Osteoblast (primary cell): ENCODE data around the gene FOXK1. TPM values are rescaled to one million over a fixed set of nuclear protein-coding genes. Genes with fewer than 3 reads are reported as not detected.

ENCODE experiments used
- DNase-seq: peaks from one replicate; pipeline ENCODE4 v3.0.0; 2011; ENCODE audit warnings: low spot score, mixed read lengths; ENCODE audit not compliant: insufficient read length; ENCODE audit errors: missing footprints
- H2AFZ ChIP-seq: 2 replicates; pipeline ENCODE4 v1.6.0; 2011; ENCODE audit warnings: mild to moderate bottlenecking, low read length
- H3K27ac ChIP-seq: 2 replicates; pipeline ENCODE4 v1.5.1; 2011; ENCODE audit warnings: mild to moderate bottlenecking, low read depth, low read length, moderate library complexity
- H3K27me3 ChIP-seq: 2 replicates; pipeline ENCODE4 v1.6.0; 2012; ENCODE audit warnings: mild to moderate bottlenecking, control low read depth, inconsistent platforms, low read length, moderate library complexity; ENCODE audit not compliant: insufficient read depth
- H3K36me3 ChIP-seq: 2 replicates; pipeline ENCODE4 v1.5.1; 2011; ENCODE audit warnings: mild to moderate bottlenecking, low read length, control low read depth, moderate library complexity; ENCODE audit not compliant: insufficient read depth
- H3K4me1 ChIP-seq: 2 replicates; pipeline ENCODE4 v1.5.1; 2011; ENCODE audit warnings: mild to moderate bottlenecking, low read length, control low read depth, moderate library complexity; ENCODE audit not compliant: insufficient read depth
- H3K4me2 ChIP-seq: 2 replicates; pipeline ENCODE4 v1.6.0; 2011; ENCODE audit warnings: mild to moderate bottlenecking, low read length; ENCODE audit not compliant: insufficient read depth
- H3K4me3 ChIP-seq: fragments of 200-600 bp; sonication (generic); 3 replicates; pipeline ENCODE4 v1.5.1; 2012; ENCODE audit warnings: mild to moderate bottlenecking, low read length, inconsistent platforms; ENCODE audit not compliant: insufficient read depth
- H3K79me2 ChIP-seq: 2 replicates; pipeline ENCODE4 v1.6.0; 2012; ENCODE audit warnings: mild to moderate bottlenecking, low read length, control low read depth, inconsistent platforms; ENCODE audit not compliant: insufficient read depth
- H3K9me3 ChIP-seq: 2 replicates; pipeline ENCODE4 v1.5.1; 2011; ENCODE audit warnings: low read depth, low read length, control low read depth
- H4K20me1 ChIP-seq: 2 replicates; pipeline ENCODE4 v1.6.0; 2012; ENCODE audit warnings: mild to moderate bottlenecking, low read length, control low read depth; ENCODE audit not compliant: insufficient read depth
- small RNA-seq: library from RNA; depleted of rRNA; stranded (forward); fragments of <200 nt; gene quantifications from one replicate; pipeline ENCODE3, GENCODE V24; 2012
- total RNA-seq: library from RNA; depleted of rRNA; stranded (reverse); fragments of >200 nt; gene quantifications from 2 replicates; pipeline ENCODE4 v1.2.3, GENCODE V29; 2012
- TF ChIP-seq, protein P1 (sequence below): IDR thresholded peaks from 2 replicates; pipeline ENCODE4 v1.5.1; 2011; ENCODE audit warnings: mild to moderate bottlenecking, low read depth, low read length, moderate library complexity; ENCODE audit errors: extremely low read depth

Gene FOXK1
- total RNA-seq, 1 donor, result 31.8 TPM

DNA sequence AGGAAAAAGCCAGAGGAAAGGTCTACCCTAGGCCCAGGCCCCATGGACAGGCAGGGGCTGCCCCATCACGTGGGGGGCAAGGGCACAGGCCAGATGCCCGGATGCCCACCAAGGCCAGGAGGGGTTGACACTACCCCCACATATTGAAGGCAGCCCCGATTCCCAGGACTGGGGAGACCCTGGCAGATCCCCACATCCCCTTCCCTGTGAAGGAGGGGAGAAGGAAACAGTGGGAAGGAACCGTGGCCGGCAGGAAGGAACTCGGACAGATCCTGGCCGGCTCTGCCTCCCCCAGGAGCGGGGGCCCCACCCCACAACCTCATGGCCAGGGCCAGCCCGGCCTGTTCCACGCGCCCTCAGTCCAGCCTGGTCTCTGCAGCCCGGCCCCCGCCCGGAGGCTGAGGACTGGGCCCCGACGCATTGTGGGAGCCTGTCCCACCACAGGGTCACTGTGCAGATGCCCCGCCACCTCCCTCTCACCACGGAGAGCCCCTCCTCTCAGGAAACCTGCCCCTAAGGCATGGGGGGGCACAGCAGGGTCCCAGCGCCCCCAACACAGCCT lies 138.4 kb downstream of the FOXK1 start:
- no peaks in the 10 kb centered on the region for H3K79me2 ChIP-seq
- H3K27ac ChIP-seq, result no peak overlapping the region
- no peaks in the 10 kb centered on the region for H3K9me3 ChIP-seq
- H2AFZ ChIP-seq, result no peak overlapping the region
- no peak overlapping the region for H3K4me2 ChIP-seq
- H3K27me3 ChIP-seq, result peaks cover 15% of the 10 kb centered on the region
- H3K4me1 ChIP-seq, result no peaks in the 10 kb centered on the region
- no peak overlapping the region for H3K4me3 ChIP-seq
- no peaks in the 10 kb centered on the region for H3K36me3 ChIP-seq
- no peaks in the 10 kb centered on the region for H4K20me1 ChIP-seq
- TF ChIP-seq, protein P1, sequence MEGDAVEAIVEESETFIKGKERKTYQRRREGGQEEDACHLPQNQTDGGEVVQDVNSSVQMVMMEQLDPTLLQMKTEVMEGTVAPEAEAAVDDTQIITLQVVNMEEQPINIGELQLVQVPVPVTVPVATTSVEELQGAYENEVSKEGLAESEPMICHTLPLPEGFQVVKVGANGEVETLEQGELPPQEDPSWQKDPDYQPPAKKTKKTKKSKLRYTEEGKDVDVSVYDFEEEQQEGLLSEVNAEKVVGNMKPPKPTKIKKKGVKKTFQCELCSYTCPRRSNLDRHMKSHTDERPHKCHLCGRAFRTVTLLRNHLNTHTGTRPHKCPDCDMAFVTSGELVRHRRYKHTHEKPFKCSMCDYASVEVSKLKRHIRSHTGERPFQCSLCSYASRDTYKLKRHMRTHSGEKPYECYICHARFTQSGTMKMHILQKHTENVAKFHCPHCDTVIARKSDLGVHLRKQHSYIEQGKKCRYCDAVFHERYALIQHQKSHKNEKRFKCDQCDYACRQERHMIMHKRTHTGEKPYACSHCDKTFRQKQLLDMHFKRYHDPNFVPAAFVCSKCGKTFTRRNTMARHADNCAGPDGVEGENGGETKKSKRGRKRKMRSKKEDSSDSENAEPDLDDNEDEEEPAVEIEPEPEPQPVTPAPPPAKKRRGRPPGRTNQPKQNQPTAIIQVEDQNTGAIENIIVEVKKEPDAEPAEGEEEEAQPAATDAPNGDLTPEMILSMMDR, result no peak
- peak; percentile 67 for DNase-seq

Small RNAs within 50 kb of the gene (small RNA-seq; reads per million reads assigned to genes)
- gene MIR4656 (not detected), gene RF00019 (not detected)

Other genes with a start within 250 kb of the FOXK1 start
- gene AP5Z1, start 93.3 kb downstream of the FOXK1 start, total RNA-seq, result 63.9 and 73.1 TPM in 2 replicates
- under 0.01 and 0.36 TPM in 2 replicates for gene PAPOLB, start 179.7 kb downstream of the FOXK1 start, total RNA-seq
- gene RADIL, start 201.4 kb downstream of the FOXK1 start, total RNA-seq, result 0.29 and 1.1 TPM in 2 replicates